HL-60 (cell line): ENCODE data around the gene ZNF503.
A peak's percentile ranks its signal among the peaks of the same experiment; 100 is the strongest.

ENCODE experiments used
- DNase-seq, 2 experiments: peaks; one replicate each; pipeline ENCODE4 v3.0.0-alpha.2; 2010 to 2020; ENCODE audit warnings: low read depth in 1 of 2, low spot score in 1 of 2
- H3K27ac ChIP-seq: fragments of 250-450 bp; sonication (Bioruptor Pico); replicated peaks from 2 replicates; pipeline ENCODE4 v1.5.1; 2020; ENCODE audit warnings: mild to moderate bottlenecking, moderate library complexity
- H3K27me3 ChIP-seq: fragments of 250-450 bp; sonication (Bioruptor Pico); 2 replicates; pipeline ENCODE4 v1.5.1; 2021; ENCODE audit warnings: mild to moderate bottlenecking, moderate library complexity; ENCODE audit not compliant: insufficient read depth, poor library complexity, severe bottlenecking
- H3K4me3 ChIP-seq: replicated peaks from 2 replicates; pipeline ENCODE4 v1.5.1; 2011; ENCODE audit warnings: mild to moderate bottlenecking, control low read depth, low read length; ENCODE audit not compliant: insufficient read depth
- CTCF ChIP-seq: IDR thresholded peaks from one replicate; pipeline ENCODE4 v1.5.1; 2011; ENCODE audit warnings: low read length, control low read depth, inconsistent platforms; ENCODE audit not compliant: insufficient read depth
- GABPA ChIP-seq: IDR thresholded peaks from 2 replicates; pipeline ENCODE4 v1.6.1; 2012; ENCODE audit warnings: low read depth
- POLR2AphosphoS5 ChIP-seq: IDR thresholded peaks from 2 replicates; pipeline ENCODE4 v1.6.1; 2012; ENCODE audit warnings: low read depth
- REST ChIP-seq: IDR thresholded peaks from 2 replicates; pipeline ENCODE4 v1.6.1; 2012; ENCODE audit warnings: low read depth; ENCODE audit not compliant: insufficient replicate concordance
- SPI1 ChIP-seq: IDR thresholded peaks from 2 replicates; pipeline ENCODE4 v1.6.1; 2012; ENCODE audit warnings: low read depth, mild to moderate bottlenecking, borderline replicate concordance

Gene ZNF503

GRCh38 chr10:75437693-75438092, 36.1 kb upstream of the ZNF503 start:
- no peak overlapping the region for H3K4me3 ChIP-seq
- TF ChIP-seq POLR2AphosphoS5, result no peak
- no peak for TF ChIP-seq REST
- TF ChIP-seq SPI1, result no peak
- TF ChIP-seq CTCF, result no peak
- TF ChIP-seq GABPA, result no peak
- DNase-seq, result no peak
- no peak overlapping the region for H3K27ac ChIP-seq
- no peaks in the 10 kb centered on the region for H3K27me3 ChIP-seq

GRCh38 chr10:75436896-75437295, 35.3 kb upstream of the ZNF503 start:
- no peak for DNase-seq
- TF ChIP-seq GABPA (no peak), POLR2AphosphoS5 (no peak), CTCF (no peak), REST (no peak), SPI1 (no peak)
- Histone ChIP-seq H3K4me3 (no peak overlapping the region), H3K27me3 (no peaks in the 10 kb centered on the region), H3K27ac (no peak overlapping the region)

GRCh38 chr10:75435291-75435690, 33.7 kb upstream of the ZNF503 start:
- DNase-seq, result no peak
- no peaks in the 10 kb centered on the region for H3K27me3 ChIP-seq
- TF ChIP-seq SPI1, result no peak
- H3K27ac ChIP-seq, result no peak overlapping the region
- no peak overlapping the region for H3K4me3 ChIP-seq

GRCh38 chr10:75434291-75434690, 32.7 kb upstream of the ZNF503 start:
- Histone ChIP-seq H3K27me3 (no peaks in the 10 kb centered on the region), H3K27ac (no peak overlapping the region), H3K4me3 (no peak overlapping the region)
- no peak for TF ChIP-seq SPI1
- TF ChIP-seq CTCF, result no peak
- DNase-seq, result peak in 1 of 2 experiments; percentile 34
